HG03432 (cell line): ENCODE results near the gene CENPS.

Source experiments
- ATAC-seq: cut with Tn5 transposase; IDR thresholded peaks from one replicate; pipeline ENCODE4 v1.9.1; 2021; ENCODE audit warnings: mild to moderate bottlenecking, moderate library complexity; ENCODE audit not compliant: unreplicated experiment

The CENPS gene

DNA sequence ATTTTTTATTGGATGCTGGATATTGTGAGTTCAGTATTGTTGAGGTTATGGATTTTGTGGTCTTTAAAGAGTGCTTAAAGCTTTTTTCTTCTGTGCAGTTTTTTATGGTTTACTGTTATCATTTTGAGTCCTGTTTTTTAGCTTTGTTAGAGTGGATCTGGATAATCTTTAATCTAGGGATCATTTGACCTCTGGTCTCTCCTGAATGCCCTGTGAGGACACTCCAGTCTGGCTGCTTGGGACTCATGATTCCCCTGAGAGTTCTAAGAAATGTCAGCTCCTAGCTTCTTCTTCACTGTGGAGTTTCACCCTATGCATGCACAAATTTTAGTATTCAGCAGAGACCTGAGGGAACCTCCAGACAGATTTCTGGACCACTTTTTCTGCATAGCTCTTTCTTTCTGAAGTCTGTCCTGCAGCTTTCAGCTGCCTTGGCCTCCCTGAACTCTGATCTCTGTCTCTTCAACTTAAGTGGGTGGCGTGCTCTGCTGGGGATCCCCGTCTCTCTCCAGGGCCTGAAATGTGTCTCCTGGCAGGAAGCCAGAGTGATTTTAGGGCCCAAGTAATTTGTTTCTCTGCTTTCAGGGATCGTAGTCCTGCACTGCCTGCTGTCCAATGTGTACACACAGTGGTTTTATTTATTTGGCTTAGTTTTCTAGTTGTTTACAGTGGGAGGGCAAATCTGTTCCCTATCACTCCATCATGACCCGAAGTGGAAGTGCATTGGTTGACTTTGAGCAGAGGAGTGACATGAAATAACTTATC lies 59.2 kb downstream of the CENPS start:
- ATAC-seq = no peak

DNA sequence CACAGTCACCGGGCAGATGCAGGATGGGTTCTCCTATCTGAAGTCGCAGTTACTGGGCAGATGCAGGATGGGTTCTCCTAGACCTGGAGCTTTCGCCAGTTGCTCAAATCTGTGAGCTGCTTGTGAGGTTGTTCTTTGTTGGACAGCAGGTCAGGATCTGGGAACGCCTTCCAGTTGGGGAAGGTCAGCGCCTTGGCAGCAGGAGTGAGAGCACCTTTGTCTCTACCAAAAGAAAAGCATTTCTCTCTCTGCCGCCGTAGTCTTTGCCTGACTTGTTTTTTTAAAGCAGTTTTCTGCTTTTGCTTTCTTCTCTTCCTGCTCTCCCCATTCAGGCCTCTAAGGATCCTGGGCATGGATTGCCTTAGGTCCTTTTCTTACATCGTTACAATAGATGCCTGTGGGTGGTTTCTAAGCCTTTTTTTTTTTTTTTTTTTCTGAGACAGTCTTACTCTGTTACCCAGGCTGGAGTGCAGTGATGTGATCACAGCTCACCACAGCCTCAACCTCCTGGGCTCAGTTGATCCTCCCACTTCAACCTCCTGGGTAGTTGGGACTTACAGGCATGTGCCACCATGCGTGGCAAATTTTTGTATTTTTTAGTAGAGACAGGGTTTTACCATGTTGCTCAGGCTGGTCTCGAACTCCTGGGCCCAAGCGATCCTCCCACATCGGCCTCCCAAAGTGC lies 60.2 kb downstream of the CENPS start:
- ATAC-seq = no peak
